SU-DHL-6 (cell line): ENCODE measurements around the gene GSE1.

Source experiments
- CTCF ChIP-seq: fragments of 200-600 bp; sonication (generic); IDR thresholded peaks from one replicate; pipeline ENCODE4 v1.5.1; 2017; ENCODE audit warnings: antibody characterized with exemption, mild to moderate bottlenecking, low read length, moderate library complexity; ENCODE audit not compliant: insufficient read depth, poor library complexity, severe bottlenecking
- EZH2phosphoT487 ChIP-seq: fragments of 200-600 bp; sonication (generic), shearing (Covaris generic); conservative IDR thresholded peaks from 2 replicates; pipeline ENCODE4 v1.6.1; 2018; ENCODE audit warnings: mild to moderate bottlenecking, antibody characterized with exemption, low read length, moderate library complexity, mixed read lengths

- TF ChIP-seq CTCF (no peak), EZH2phosphoT487 (no peak)
Observed at GRCh38 chr16:85577899-85578598, 35.1 kb upstream of the GSE1 start.
